ENCODE results near the gene NEK9.

DNA sequence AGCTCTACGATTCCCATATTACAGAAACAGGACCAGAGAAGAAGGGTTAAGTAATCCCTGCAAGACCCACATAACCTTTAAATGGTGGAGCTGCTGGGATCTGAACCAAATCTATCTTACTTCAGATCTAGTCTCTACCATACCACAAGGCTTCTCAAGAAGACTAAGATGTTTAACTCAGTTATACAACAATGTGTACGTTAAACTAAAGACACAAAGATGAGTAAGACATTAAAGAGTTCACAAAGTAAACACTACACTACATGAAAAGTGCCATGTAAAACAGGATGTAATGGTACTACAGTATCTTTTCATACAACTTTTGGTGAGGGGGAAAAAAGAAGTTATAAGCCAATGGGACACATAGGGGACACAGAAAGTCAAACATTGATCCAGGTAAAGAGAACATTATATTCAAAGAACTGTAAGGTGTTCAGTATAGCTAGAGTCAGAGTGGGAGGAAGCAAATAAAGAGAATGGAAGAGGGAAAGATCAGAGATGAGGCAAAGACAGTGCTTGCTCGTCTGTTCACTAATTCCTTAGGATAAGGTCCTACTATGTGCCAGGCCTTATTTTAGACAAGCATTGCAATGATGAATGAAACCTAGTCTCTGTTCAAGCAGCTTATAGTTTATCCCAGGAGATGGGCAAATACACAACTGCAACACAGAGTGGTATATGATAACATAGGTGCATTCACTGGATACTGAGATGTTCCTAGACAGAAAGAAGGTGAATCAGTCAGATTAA, 41.9 kb upstream of the NEK9 start:
- TF ChIP-seq, protein P1, sequence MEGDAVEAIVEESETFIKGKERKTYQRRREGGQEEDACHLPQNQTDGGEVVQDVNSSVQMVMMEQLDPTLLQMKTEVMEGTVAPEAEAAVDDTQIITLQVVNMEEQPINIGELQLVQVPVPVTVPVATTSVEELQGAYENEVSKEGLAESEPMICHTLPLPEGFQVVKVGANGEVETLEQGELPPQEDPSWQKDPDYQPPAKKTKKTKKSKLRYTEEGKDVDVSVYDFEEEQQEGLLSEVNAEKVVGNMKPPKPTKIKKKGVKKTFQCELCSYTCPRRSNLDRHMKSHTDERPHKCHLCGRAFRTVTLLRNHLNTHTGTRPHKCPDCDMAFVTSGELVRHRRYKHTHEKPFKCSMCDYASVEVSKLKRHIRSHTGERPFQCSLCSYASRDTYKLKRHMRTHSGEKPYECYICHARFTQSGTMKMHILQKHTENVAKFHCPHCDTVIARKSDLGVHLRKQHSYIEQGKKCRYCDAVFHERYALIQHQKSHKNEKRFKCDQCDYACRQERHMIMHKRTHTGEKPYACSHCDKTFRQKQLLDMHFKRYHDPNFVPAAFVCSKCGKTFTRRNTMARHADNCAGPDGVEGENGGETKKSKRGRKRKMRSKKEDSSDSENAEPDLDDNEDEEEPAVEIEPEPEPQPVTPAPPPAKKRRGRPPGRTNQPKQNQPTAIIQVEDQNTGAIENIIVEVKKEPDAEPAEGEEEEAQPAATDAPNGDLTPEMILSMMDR (IDR thresholded peaks at IDR 0.05), result no peak
- no peak for TF ChIP-seq EZH2 (IDR thresholded peaks at IDR 0.05; ENCODE audit: borderline replicate concordance, insufficient read depth, low read depth, low read length, poor library complexity, severe bottlenecking)

All from B cell (primary cell).